Femur (tissue), 1 donor: ENCODE data around the gene PTPRK.

Source experiments
- DNase-seq: peaks from one replicate; pipeline ENCODE4 v3.0.0-alpha.2; 2017

PTPRK gene

DNA sequence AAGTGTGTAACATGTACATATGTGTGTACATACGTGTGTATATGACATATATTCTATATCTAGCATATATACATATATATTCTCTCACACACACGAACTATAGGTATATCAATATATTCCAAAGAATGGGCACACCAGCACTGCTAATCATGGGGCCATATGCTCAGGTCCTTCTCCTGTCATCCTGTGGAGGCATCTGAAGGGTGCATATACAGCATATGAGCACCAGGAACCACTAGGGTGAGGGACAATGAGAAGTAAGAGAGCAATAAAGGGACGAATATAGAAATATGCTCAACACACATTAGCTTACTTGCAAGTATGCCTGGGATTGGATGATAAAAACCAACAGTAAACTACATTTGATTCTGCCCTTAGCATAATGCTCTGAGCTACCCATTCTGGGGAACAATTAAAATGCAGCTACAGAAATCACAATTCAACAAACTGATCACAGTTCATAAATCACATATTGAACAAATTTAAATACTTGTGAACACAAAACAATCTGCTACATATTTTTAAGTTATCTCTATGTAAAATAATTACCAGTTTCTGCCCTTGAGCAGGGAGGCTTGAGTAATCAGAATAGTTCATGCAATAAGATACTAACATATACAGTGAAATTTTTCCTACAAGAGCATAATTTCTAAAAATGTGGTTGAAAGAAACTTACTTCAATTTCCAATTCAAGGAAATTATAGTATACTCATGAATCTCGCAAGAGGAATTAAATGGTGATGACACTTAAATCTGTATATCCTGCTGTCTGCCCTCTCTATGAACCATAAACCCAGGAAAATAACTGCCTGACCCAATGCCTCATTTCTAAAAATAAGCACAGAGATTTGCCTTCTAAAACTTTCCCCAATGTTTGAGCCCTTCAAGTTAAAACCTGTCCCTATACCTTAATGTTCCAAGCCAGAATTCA is 347.4 kb downstream of the PTPRK start:
- DNase-seq, result no peak

DNA sequence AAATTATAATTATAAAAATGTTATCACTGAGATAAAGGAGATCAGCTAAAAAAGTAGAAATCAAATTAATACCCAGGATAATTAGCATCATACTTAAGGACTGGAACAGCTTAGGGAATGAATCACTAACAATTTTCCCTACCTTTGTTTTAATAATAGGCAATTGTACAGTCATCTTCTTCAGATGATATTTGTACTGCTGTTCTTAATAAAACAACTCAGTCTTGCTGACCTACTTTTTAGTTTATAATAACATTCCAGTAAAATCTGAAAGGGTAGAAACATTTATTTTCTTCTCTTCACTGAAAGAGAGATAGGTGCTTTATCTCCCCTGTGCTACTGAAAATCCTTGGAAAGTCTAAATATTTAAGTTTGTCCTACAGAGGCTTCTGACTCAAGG is 348.3 kb downstream of the PTPRK start:
- no peak for DNase-seq

DNA sequence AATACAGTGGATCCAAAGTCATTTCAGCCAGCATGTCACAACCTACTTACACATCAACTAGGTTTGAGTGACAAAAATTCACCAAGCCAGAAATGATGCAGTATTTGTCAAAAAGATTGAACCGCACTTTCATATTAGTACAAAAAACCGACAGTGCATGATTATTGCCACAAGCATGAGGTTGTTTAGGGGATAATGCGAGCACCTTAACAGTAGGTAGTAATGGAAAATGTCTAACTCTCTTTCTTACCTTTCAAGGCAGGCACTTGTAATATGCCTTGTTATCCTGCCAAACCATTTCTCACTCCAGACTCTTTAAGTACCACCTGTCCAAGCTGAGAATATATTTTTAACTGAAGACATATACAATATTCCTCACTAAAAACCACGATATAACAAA is 349.2 kb downstream of the PTPRK start:
- no peak for DNase-seq

DNA sequence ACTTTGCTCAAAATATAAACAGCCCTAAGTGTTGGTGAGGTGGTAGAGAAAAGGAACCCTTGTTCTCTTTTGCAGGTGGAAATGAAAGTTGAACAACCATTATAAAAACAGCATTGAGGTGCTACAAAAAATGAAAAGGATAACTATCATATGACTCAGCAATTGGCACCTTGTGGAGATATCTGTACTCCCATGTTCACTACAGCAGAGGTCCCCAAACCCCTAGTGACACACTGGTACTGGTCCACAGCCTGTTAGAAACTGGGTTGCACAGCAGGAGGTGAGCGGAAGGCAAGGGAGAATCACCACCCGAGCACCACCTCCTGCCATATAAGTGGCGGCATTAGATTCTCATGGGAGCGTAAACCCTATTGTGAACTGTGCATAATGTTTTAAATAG is 352.2 kb downstream of the PTPRK start:
- no peak for DNase-seq

DNA sequence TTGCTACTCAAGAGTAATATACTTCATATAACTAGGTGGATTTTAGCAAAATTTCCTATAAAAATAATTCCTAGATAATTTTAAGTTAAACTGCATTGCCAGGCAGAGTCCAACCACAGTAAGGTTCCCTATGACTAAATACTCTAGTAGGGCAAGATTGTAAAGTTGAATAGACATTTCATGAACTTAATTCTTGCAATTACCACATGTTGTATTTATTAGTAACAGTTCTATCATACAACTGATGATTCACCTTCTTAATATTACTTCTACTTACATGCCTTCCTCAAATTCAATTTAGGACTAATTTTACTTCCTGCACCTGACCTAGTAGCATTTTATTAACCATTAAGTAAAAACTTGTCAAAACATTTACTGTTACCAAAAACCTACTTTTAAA is 352.8 kb downstream of the PTPRK start:
- DNase-seq, result no peak

DNA sequence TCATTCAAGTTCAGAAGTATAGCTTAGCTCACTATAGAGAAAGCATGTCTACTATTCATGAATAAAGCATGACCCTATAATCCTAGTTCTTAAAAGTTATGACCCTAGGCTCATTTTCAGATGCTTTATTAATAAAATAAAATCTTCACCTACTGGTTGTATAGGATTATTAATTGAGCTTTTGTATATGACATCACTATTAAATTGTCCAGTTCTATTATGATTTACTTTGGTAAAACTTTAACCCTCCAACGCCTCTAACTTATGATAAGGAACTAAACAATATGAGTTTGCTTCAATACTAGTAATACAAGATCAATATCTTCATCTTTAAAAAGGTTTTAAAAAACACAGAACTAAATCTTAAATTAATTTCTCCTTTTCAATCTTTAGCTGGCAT is 356.1 kb downstream of the PTPRK start:
- no peak for DNase-seq

DNA sequence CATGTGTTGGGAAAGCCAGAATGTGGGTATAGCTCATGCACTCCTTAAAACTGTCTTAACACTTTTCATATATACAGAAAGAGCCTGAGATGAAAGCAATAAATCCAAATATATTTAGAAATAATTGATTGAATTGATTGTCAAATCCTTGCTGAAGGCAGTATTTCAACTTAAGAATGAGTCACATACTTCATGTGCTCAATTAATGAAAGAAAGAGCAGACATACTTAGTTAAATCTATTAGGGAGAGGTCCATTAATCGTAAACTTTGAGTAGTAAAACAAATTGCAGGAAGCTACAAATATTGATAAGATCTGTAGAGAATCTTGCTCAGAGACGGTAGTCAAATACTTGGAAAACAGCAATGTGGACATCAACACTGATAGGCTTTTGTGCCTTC is 358.0 kb downstream of the PTPRK start:
- DNase-seq, result no peak

DNA sequence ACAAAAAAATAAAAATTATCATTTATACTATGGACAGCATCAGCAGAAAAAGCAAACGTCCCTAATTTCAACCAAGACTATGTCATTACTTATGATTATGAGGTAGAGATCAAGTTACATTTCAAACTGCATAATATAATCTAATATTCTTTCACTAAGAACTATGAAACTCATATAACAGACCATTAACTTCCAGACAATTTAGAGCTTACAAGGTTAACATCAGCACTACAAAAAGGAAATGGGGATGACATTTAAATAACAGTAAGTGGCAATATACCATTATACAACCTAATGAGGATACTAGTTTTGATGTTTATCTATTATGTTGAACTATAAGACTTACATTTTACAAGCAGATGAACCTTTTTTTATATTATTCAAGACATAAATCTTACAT is 358.6 kb downstream of the PTPRK start:
- no peak for DNase-seq

DNA sequence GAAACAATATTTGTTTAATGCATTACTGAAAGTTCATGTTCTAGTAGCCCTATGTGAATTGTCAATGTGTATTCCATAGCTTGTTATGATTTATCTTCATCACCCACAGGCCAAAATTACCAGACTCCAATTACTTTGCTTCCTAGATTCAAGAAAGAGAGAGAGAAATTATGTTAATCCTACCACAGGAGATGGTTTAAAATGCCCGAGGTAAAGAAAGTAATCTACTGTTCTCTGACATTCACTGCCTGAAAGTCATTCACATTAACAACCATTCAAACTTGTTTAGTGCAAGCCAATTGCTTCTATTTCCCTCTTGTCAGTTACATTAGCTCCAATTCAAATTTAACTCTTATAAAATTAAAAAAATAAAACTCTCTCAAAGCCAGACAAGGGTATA is 359.1 kb downstream of the PTPRK start:
- DNase-seq, result no peak

DNA sequence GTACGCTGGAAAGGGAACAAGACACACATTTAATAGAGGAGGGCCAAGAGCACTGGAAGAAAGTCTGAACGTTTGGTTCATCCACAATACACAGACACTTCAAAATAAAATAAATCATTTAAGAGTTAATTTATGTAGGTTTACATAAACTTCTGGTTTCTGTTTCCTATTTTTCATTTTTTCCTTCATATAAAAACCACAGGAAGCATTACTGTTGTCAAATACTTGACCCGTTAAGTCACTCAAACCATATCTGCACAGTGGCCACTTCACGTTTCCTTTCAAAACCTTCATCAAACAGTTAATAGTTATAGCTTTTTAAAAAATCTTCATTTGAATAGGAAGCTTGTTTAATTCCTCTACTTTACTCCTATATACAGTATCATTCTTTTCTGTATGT is 361.9 kb downstream of the PTPRK start:
- DNase-seq, result no peak

DNA sequence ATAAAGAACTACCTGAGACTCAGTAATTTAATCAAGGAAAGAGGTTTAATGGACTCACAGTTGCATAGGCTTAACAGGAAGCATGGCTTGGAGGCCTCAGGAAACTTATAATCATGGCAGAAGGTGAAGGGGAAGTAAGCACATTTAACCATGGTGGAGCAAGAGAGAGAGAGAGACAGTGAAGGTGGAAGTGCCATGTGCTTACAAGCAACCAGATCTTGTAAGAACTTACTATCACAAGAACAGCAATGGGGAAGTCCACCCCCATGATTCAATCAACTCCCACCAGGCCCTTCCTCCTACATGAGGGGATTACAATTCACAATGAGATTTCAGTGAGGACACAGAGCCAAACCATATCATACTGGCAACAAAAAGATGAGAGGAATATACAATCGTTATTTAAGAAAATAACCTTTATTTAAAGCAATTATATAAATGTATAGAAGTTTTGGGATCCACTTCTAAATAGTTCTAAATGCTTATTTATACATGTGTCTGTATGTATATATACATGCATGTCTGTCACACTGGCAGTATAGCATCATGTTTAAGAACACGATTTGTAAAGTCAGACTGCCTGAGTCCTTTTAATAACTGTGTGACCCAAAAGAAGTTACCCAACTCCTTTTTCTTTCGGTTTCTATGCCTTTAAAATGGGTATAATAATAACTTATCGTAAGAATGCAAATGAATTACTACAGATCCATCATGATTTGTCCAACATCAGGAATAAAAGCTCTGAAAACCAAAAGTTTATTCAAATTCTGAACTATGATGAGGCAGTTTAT is 363.9 kb downstream of the PTPRK start:
- no peak for DNase-seq

DNA sequence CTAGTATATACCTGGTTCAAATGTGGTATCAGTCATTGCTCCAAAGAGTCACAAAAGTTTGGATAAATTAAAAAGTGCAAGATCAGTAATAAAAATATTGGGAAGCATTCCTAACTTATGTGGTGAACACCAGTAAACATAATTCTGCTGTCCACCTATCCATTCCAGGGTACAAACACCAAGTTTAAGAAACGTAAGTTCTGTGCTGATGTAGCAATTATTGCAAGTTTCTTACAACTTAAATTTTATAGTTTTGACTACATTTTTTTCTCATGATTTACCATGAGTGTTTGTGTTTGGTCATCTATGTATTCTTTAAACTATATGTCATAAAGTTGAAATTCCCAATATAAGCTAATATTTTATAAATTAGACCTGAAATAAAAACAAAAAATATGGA is 364.6 kb downstream of the PTPRK start:
- no peak for DNase-seq

DNA sequence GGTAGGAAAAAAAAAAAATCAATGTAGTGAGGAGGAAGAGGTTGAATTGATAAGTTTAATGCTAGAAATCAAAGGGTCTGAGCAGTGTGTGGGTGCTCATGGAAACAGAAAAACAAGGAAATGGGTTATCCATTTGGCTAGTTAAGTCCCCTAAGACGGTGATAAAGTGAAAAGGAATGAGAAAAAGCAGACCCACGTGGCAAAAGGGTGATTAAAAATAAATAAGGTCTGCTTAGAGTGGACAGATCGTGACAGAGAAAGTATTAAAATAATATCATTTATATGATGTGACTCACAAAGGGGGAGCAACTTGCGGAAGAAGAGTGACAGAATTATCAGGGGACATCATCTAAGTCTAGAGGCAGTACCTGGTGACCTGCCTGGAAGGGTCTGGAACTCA is 367.8 kb downstream of the PTPRK start:
- DNase-seq, result no peak

DNA sequence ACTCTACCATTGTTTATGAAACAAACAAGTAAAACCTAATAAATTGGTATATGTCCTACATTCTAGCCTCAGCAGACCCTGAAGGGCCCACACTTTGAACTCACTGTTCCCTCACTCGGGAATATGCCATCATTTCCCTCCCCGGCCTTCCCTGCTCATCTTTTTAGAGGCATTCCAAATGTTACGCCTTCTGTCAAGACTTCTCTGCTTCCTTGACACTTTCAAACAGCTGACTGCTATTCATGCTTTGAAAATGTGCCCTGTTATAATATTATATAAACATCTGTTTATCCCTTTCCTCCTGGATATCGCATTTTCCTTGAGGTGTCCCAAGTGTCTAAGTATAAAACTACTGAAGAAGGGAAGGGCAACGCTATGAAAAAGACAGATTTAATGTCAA is 370.0 kb downstream of the PTPRK start:
- DNase-seq, result no peak

DNA sequence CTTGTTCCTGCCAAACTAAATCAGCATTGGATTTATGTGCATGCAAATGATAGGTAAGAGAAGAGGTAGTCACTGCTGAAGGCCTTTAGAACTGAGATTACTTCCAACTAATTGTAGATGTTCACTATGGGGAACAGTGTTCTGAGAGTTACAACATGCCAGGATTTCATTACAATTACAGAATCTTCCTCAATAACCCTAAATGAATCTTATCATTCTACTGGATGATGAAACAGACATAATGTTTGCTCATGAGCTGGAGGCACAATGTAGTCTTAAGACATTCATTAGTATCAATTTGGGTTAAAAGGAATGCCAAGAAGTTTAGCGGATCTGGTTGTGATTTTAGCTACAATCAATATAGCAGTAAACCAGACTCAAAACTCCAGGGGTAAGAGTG is 370.6 kb downstream of the PTPRK start:
- DNase-seq, result no peak

DNA sequence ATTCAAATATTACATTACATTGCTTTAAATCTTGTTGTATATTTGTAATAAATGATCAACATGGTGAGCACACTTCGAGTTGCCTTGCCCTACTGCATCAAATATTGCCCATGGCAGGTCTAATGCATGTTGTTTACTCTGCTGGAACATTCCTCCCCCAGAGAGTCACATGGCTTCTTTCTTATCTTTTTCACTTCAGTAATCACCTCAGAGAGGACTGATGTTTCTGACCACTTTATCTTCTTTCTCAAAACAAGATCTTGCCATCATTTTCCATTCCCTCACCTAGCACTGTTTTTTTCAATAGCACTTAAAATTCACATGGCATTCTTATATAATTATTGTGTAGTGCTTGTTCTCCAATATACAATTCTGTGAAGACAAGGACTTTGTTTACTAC is 376.1 kb downstream of the PTPRK start:
- DNase-seq, result no peak

DNA sequence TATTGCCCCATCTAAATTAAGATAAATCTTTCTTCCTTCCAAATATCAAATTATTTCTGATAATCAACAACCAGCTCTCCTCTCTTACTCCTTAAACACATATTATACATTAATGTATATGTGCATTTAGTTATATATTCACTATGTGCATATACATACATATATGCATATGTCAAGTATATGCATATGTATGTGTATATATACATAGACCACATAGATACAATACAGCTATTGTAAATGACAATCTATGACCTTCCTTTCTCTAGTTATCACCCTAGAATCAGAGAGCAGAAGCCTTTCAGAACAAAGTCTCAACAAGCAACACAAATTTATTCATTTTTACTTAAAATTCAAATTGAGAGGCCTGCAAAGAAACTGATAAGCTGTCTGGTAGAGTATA is 378.5 kb downstream of the PTPRK start:
- DNase-seq, result no peak

DNA sequence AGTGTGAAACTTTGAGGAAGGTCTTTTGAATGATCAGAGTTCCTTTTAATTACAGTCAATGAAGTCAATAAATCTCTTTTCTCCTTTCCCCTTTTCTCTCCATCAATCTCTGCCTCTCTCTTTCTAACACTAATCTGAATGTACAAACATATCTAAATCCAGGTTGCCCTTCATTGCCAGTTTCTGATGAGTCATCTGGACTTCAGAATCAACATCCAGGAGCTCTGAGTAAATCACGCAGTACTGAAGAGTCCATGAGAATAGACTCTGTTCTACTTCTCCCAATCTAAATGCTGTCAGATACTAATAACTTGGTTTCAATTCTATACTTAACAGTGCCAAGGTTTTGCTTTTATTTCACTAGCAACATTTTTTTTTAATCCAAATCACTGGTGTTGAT is 380.9 kb downstream of the PTPRK start:
- no peak for DNase-seq

DNA sequence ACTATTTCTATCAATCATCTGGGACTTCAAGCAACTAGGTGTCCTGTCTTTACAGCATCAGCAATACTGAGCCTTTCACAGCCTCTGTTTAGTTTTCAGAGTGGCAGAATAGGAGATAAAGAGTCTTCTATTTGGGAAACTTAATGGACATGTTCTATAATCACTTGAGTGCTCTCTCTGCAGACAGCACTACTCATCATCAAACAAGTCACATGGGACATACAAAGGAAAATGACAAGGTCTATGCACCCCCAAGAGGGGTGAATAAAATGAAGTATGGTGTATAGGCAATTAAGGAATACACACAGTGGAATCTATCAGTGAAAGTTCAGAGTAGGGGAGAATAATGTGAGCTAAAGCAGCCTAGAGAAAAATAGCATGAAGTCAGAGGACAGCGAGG is 381.7 kb downstream of the PTPRK start:
- no peak for DNase-seq

DNA sequence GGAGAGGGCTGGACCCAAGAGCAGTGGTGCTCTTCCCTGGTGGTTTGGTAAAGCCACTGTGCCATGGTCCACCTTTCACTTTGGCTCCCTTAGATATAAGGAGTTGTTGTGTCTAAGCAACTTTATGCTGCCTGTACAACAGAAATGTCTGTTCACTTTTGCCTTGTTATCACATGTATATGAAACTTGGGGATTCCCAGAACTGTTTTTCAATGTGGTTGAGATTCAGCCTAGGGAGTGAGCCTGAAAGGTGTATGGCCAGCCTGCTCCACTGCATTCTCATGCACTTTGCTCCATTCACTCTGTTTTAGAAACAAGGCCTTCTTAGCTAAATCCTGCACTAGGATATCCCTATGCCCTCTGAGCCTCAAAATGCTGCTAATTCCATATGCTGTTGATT is 385.1 kb downstream of the PTPRK start:
- no peak for DNase-seq

DNA sequence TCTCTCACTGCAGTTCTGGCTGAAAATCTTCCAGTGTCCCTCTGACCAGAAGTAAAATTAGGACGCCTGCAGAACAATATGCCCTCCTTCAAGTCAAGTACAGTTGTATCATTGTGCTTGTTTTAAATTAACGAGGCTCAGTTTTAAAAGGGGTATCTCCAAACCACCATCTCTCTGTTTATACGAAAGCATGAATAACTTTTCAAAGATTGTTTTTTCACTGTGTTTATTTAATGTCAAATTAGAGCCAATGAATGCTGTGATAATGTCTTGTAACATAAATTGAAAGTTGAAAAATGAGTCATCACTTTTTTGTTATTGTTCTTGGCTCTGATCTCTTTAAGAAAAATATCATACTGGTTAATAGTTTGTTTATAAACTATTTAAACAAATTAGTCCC is 388.8 kb downstream of the PTPRK start:
- DNase-seq, result no peak

DNA sequence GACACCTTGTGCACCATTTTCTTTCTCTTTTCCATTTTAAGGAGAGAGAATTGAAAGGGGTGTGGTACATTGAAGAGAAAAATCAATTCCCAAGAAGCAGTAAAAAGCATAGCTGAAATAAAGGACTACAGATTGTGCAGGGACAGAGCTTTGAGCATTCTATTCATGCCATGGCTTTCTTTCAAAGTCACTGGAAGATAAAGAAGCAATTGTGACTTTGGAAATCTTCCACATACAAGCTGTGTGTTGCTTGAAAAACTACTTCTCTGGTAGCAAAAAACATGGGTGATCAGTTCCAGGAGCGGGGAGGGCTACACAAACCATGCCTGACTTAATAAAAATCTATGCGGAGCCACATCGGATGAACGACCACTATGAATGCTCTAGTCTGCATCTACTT is 389.4 kb downstream of the PTPRK start:
- no peak for DNase-seq

DNA sequence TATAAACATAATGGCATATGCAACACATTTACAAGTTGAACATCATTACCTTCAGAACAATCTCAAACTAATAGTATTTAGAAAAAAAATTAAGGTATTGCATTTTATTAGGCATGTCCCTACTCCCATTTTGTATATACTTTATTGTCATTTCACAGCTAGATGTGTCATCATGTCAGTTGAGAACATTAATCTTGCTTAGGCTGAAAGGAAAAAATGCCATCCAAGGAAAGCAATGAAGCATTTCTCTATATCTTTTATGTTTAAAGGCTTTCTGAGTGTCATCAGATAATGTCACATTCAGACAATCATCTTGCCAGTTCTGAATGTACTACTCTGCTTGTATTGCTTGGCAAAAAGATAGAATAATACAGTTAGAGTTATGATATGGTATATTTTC is 390.7 kb downstream of the PTPRK start:
- DNase-seq, result no peak

DNA sequence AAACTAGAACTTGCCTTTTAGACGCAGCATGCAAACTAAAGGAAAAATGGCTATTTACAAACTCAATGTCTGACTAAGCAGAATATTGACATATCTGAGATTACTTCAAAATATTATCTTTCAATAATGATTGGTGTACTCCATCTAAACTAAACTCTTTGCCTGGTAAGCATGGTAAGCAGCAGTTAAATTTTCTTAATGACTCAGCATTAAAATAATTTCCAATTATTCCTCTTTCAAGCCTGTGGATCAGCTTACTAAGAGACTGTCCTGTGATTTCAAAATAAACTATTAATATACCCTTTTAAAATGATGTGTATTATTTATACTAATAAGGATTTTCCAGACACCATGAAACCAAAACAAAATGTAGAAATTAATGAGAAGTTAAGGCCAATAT is 392.7 kb downstream of the PTPRK start:
- DNase-seq, result no peak
